HG03457 (cell line): ENCODE results near the gene ARHGEF33.

Experiments
- ATAC-seq: cut with Tn5 transposase; IDR thresholded peaks from one replicate; pipeline ENCODE4 v1.9.1; 2021; ENCODE audit warnings: moderate number of reproducible peaks; ENCODE audit not compliant: unreplicated experiment

ARHGEF33 gene

GRCh38 chr2:38889575-38889974, at the start of gene ARHGEF33:
TSS of gene ARHGEF33 (plus strand) at chr2:38889875. CDS start at chr2:38919448, 29,573 bp downstream.
- no peak for ATAC-seq

GRCh38 chr2:38850045-38850444, 39.6 kb upstream of the ARHGEF33 start:
- ATAC-seq, result peak; percentile 63

GRCh38 chr2:38856165-38856564, 33.5 kb upstream of the ARHGEF33 start:
- ATAC-seq, result no peak

DNA sequence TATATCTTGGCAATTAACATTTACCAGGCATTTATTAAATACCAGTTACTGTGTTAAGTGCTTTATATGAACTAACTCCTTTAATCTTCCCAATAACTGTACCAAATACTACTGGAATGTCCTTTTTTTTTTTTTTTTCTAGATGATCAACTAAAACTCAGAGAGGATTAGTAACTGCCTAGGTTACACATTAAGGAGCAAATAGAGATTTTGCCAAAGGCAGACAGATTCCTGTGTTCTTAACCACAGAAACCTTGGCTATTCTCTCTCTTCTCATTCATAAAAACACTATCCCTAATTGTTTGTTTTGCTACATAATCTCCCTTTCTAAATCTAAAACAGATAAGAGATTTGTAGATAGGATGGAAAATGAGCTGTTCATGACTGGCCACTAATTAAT, 27.2 kb upstream of the ARHGEF33 start:
- ATAC-seq, result no peak

DNA sequence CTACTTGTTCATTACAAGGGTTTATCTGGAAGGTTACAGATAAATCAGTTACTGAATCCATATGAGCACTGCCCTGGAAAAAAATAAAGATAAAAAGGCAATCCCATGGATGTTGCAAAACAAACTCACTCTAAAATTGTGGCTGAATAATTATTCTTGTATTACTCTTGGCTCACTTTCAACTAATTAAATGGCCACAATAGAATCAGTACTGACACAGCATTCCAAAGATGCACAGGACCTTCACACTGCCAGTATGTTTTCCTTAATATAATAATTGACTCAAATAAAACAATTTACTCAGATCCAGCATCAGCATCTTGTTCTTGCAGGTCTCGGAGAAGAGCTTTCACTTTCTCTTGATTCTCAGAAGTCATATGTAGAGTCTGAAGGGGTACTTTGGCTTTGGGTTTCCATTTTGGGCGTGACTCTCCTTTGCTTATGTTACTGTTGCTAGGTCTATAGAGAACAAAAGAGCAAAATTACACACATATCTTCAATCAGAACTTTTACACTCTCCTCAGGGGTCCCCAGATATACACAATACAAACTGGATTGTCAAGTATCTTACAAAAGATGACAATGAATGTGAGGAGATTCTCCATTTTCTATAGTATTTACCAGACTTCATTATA, 26.5 kb upstream of the ARHGEF33 start:
- ATAC-seq, result no peak

- ATAC-seq, result no peak
Observed at GRCh38 chr2:38866773-38867443, 22.8 kb upstream of the ARHGEF33 start.

DNA sequence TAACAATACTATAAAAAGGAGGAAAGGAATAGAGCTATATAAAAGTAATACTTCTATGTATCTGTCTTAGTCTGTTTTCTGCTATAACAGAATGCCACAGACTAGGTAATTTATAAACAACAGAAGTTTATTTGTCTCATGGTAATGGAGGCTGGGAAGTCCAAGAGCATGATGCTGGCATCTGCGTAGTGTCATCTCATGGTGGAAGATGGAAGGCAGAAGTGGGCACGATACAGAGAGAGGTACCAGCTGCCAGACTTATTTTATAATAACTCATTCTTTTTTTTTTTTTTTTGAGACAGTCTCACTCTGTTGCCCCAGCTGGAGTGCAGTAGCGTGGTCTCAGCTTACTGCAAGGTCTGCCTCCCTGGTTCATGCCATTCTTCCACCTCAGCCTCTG, 18.2 kb upstream of the ARHGEF33 start:
- ATAC-seq, result no peak

DNA sequence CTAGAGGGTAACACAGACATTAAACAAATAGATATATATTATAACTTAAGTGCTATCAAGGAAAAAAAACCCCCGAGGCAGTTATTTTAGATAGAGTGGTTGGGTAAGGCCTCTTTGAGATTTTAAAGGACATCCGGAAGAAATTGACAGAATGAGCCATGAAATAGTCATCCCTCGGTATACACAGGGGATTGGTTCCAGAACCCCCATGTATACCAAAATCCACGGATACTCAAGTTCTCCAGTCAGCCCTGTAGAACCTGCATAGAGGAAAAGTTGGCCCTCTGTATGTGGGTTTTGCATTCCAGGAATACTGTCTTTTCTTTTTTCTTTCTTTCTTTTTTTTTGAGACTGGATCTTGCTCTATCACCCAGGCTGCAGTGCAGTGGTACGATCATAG, 15.9 kb upstream of the ARHGEF33 start:
- ATAC-seq, result no peak

DNA sequence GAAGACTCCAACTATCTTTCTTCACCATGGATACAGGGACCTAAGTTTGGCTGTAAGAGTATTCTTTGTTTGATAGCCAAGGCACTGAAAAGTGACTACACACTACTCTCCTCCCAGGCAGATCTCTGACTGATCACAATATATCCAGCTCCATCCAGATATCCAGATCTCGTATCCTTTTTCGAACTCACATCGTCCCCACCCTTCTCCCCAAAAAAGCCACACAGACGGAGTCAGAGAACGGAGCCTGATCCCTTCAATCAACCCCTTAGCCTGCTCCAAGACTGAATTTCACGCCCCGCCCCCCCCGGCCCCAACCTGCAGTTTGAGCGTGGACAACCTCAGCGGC, 14.5 kb upstream of the ARHGEF33 start:
- ATAC-seq, result no peak

DNA sequence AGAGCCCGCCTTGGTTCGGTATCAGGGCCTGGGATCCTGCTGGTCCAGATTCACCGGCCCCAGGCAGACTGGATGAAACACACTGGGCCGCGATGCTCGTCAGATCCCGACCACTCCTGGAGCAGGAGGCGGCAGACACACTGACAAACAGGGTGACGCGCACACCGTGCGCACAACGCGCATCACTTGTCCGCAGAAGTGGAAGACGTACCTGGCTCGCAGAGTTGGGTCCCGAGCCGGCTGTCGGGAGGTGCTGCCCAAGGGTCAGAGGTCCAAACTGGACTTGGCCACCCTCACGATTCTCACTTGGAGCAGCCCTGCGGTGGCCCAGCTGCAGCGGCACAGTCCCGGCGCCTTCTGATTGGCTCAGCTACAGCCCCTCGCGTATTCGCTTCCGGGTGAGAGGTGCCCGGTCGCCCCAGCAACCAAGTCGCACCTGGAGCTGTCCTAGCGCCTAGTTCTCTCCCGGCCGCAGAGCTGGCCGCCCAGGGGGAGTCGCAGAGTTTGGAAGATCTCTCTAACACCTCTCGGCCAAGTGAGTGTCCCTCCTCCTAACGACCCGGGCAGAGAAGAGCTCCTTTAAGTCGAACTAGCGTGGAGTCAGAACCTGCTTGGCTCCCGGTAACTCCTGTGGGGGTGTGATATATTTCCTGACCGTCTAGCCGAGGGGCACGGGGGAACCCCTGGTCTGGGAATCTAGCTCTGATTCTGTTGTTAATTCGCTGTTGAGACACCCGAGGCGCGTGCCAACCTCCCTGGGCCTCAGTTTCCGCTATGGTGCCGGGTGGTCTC, 13.9 kb upstream of the ARHGEF33 start, which contains the start of the genes DHX57 and MORN2:
Gene DHX57 (minus strand): TSS at position 359 of the 792 bp plus-strand sequence. CDS start 7,529 bp downstream, outside the sequence.
Gene MORN2 (plus strand): TSS at position 401 of the 792 bp plus-strand sequence.
- ATAC-seq, result peak; percentile 100

GRCh38 chr2:38876407-38876806, 13.3 kb upstream of the ARHGEF33 start:
- no peak for ATAC-seq

- ATAC-seq, result no peak
Observed at GRCh38 chr2:38886063-38886462, 3.6 kb upstream of the ARHGEF33 start.

DNA sequence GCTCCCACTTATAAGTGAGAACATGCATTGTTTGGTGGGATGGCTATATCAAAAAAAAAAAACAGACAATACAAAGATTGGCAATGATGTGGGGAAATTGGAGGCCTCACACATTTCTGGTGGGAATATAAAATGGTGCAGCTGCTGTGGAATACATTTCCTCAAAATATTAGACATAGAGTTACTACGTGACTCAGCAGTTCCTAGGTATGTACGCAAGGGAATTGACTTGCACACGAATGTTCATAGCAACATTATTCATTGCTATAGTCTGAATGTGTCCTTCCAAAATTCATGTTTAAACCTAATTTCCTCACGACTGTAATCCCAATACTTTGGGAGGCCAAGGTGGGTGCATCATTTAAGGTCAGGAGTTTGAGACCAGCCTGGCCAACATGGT, 2.3 kb upstream of the ARHGEF33 start:
- ATAC-seq, result no peak

DNA sequence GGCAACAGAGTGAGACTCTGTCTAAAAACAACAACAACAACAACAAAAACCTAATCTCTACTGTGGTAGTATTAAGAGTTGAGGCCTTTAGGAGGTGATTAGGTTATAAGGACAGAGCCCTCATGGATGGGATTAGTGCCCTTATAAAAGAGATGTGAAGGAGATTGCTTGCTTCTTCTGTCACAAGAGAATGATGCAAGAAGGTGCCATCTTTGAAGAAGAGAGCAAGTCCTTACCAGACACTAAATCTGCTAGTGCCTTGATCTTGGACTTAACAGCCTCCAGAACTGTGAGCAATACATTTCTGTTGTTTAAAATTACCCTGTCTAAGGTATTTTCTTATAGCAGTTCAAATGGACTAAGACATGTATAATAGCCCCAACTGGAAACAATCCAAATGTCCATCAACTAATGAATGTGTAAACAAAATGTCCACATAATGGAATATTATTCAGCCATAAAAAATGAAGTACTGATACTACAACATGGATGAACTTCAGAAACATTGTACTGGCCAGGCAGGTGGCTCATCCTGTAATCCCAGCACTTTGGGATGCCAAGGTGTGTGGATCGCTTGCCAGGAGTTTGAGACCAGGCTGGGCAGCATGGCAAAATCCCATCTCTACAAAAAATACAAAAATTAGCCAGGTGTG, 1.6 kb upstream of the ARHGEF33 start:
- no peak for ATAC-seq

DNA sequence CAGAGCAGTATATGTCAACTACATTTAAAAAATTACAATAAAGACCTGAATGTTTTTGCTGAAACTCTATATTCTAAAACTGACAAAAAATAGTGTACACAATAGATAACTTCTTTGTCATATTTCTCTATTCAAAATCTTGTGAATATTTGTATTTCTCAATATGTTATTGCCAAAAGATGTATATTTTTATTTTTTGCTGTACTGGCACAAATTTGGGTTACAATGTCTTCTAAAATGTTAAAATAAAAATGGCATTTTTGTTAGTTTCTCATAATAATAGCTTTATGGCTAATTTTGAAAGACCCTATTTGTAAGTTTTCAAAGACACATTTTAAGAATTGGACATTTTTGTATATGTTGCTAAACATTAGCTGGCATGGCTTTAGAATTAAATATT, 630 bp upstream of the ARHGEF33 start:
- ATAC-seq, result no peak

- no peak for ATAC-seq
Observed at GRCh38 chr2:38892819-38893218, 3.1 kb downstream of the ARHGEF33 start.

DNA sequence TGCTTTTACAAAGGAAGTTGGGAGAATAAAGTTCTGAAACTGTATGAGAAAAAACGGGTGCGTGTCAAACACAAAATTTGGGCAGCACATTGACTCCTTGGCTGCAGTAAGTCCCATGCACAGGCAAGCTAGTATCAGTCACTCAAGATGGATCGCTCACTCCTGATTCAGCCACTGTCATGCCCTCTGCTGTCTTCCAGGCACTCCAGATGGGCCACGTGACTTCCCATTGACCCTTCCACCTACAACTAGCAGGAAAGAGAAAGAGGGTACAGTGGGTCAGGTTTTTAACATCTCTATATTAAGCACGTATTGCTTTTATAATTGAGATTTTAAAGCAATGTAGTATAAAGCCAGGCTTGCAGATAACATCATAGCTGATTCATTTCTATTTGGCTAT, 8.6 kb downstream of the ARHGEF33 start:
- no peak for ATAC-seq

- ATAC-seq, result no peak
Observed at GRCh38 chr2:38900726-38901125, 11.1 kb downstream of the ARHGEF33 start.

DNA sequence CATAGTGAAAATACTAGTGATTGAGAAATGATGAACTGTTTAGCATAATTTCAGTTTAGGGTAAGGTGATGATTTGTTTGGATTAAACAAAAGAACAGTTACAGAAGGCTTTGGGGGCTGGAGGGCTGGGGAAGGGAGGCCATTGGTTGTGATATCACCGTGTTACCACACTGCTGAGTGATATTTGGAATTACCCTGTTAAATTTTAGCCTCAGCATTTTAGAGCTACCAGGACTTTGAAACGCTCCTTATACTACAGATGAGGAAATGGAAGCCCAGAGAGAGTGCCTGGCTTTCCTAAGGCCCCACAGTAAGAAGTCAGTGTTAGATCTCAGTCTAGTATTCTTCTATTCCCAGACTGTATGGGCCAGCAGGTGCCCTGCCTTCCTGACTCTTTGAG, 15.6 kb downstream of the ARHGEF33 start:
- ATAC-seq, result no peak

- ATAC-seq, result no peak
Observed at GRCh38 chr2:38907242-38907641, 17.6 kb downstream of the ARHGEF33 start.
